NCI-H446 (cell line): Measurements from ENCODE around the gene FFAR1.

ENCODE experiments used
- DNase-seq, 2 experiments: peaks; one replicate each; lab custom pipeline; 2025; lab: John Stamatoyannopoulos, UW

FFAR1 gene

GRCh38 chr19:35347171-35347929 is at the start of gene FFAR1:
Gene FFAR1 (plus strand): TSS chr19:35347902. CDS start chr19:35351552, 3,650 bp downstream.
- no peak for DNase-seq

- no peak for DNase-seq
These were observed 49.8 kb upstream of the FFAR1 start for GRCh38 chr19:35297922-35298321.

- DNase-seq, result no peak
These were observed 49.1 kb upstream of the FFAR1 start for GRCh38 chr19:35298561-35298972.

GRCh38 chr19:35299523-35300338 is 48.0 kb upstream of the FFAR1 start:
- no peak for DNase-seq

- DNase-seq, result no peak
These were observed 47.4 kb upstream of the FFAR1 start for GRCh38 chr19:35300339-35300649.

GRCh38 chr19:35301961-35302360 is 45.7 kb upstream of the FFAR1 start:
- no peak for DNase-seq

- DNase-seq, result no peak
These were observed 45.3 kb upstream of the FFAR1 start for GRCh38 chr19:35302446-35302845.

- no peak for DNase-seq
These were observed 44.3 kb upstream of the FFAR1 start for GRCh38 chr19:35303357-35303915.

- no peak for DNase-seq
These were observed 43.7 kb upstream of the FFAR1 start for GRCh38 chr19:35304036-35304435.

GRCh38 chr19:35305181-35305580 is 42.5 kb upstream of the FFAR1 start:
- DNase-seq, result no peak

GRCh38 chr19:35306473-35307246 is 41.0 kb upstream of the FFAR1 start:
- DNase-seq, result no peak

- no peak for DNase-seq
These were observed 39.8 kb upstream of the FFAR1 start for GRCh38 chr19:35307931-35308330.

GRCh38 chr19:35308910-35309309 is 38.8 kb upstream of the FFAR1 start:
- DNase-seq, result no peak

GRCh38 chr19:35309481-35310279 is 38.0 kb upstream of the FFAR1 start:
- no peak for DNase-seq

- DNase-seq, result no peak
These were observed 37.4 kb upstream of the FFAR1 start for GRCh38 chr19:35310331-35310730.

GRCh38 chr19:35310811-35311465 is 36.8 kb upstream of the FFAR1 start:
- DNase-seq, result no peak

- DNase-seq, result no peak
These were observed 35.6 kb upstream of the FFAR1 start for GRCh38 chr19:35311901-35312665.

GRCh38 chr19:35313587-35313986 is 34.1 kb upstream of the FFAR1 start:
- DNase-seq, result no peak

- DNase-seq, result no peak
These were observed 33.7 kb upstream of the FFAR1 start for GRCh38 chr19:35314031-35314430.

GRCh38 chr19:35314858-35315470 is 32.7 kb upstream of the FFAR1 start:
- DNase-seq, result no peak
